SH-SY5Y (cell line): ENCODE results near the gene RELN.

Experiments used
- GATA2 ChIP-seq: IDR thresholded peaks from 2 replicates; pipeline ENCODE4 v1.6.1; 2011; ENCODE audit warnings: mild to moderate bottlenecking, low read depth, low read length
- GATA3 ChIP-seq: IDR thresholded peaks from 2 replicates; pipeline ENCODE4 v1.6.1; 2011; ENCODE audit warnings: low read depth, mild to moderate bottlenecking, low read length, moderate library complexity

- TF ChIP-seq GATA2 (no peak), GATA3 (no peak)
Observed at GRCh38 chr7:103867874-103868273, 121.6 kb downstream of the RELN start.
